ENCODE data around the gene GSK3B.
"Not testable (repeated sequence)": the region's sequence is repeated elsewhere in the genome, so short reads cannot be mapped to it uniquely, and the experiment has no call there.

The GSK3B gene

DNA sequence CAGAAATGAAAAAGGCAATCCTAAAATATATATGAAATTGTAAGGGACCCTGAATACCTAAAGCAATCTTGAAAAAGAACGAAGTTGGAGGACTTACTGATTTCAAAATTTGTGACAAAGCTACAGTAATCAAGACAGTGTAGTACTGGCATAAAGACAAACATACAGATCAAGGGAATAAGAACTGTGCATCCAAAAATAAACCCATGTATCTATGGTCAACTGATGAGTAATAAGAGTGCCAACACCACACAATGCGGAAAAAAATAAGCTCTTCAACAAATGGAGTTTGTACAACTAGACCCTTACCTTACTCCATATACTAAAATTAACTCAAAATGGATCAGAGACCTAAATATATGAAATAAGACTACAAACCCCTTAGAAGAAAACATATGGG lies 29.6 kb downstream of the GSK3B start:
- DNase-seq (ENCODE audit: low read depth in 2 of 2): peak in 1 of 2 donors; percentile 15
- TF ChIP-seq, protein P1, sequence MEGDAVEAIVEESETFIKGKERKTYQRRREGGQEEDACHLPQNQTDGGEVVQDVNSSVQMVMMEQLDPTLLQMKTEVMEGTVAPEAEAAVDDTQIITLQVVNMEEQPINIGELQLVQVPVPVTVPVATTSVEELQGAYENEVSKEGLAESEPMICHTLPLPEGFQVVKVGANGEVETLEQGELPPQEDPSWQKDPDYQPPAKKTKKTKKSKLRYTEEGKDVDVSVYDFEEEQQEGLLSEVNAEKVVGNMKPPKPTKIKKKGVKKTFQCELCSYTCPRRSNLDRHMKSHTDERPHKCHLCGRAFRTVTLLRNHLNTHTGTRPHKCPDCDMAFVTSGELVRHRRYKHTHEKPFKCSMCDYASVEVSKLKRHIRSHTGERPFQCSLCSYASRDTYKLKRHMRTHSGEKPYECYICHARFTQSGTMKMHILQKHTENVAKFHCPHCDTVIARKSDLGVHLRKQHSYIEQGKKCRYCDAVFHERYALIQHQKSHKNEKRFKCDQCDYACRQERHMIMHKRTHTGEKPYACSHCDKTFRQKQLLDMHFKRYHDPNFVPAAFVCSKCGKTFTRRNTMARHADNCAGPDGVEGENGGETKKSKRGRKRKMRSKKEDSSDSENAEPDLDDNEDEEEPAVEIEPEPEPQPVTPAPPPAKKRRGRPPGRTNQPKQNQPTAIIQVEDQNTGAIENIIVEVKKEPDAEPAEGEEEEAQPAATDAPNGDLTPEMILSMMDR (IDR thresholded peaks at IDR 0.05; ENCODE audit: low read depth, low read length): no peak
- H3K4me3 ChIP-seq (replicated peaks in 1 of 2; ENCODE audit: low read depth in 2 of 2, low read length in 2 of 2): no peak overlapping the region

- TF ChIP-seq, protein P1 (IDR thresholded peaks at IDR 0.05; ENCODE audit: low read depth, low read length): no peak
- DNase-seq (ENCODE audit: low read depth in 2 of 2): peak; percentile 10 to 17
- no peak overlapping the region for H3K4me3 ChIP-seq (replicated peaks in 1 of 2; ENCODE audit: low read depth in 2 of 2, low read length in 2 of 2)
These were observed 31.8 kb downstream of the GSK3B start for GRCh38 chr3:120062474-120062873.

DNA sequence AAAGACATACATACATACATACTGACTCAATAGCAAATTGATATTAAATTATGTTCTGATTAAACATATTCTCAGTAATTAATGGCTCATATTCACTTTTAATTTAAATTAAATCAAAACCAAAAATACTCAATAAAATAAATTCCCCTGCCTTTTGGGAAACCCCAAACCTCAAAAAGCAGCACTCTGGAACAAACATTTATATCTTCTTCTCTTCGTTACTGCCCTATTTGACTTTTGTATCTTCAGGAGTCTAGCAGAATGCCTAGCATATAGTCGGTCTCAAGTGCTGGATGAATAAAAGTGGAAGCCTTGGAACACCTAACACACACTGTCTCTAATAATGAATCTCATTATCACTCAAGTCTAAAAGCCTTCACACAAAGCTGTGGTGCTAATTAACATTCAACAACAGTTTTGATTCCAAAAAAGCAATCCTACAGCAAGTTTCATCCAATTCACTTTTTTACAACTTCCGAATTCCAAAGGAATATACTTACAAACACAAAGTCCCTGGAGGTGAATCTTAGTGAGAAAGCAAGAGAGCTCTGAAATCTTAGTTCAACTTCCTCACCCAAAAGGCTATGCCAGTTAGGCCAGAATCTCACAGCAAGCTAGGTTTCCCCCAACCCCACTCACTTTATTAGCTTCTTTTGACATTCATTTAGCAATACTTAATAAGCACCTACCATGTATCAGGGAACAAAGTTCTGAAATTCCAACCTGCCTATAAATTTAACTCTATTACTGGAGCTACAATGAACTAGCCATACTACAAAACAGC lies 35.0 kb downstream of the GSK3B start:
- TF ChIP-seq, protein P1 (IDR thresholded peaks at IDR 0.05; ENCODE audit: low read depth, low read length): no peak
- H3K4me3 ChIP-seq (replicated peaks in 1 of 2; ENCODE audit: low read depth in 2 of 2, low read length in 2 of 2): no peak overlapping the region
- no peak for DNase-seq (ENCODE audit: low read depth in 2 of 2)

DNA sequence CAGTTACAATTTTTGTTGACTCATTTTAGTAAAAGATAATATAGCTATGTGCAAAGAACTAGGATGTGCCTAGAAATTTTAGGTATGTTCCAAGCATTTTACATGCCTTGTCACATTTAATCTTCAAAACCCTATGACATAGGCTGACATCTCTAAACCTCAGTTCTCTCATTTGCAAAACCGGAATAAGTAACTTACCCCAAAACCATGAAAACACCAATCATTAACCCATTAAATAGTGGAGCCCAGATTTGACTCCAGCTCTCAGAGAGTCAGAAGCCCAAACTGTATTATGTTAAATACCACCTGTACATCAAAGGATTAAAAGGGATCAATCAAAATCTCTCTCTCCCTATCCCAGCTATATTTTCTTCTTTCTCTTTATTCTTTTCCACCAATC lies 36.6 kb downstream of the GSK3B start:
- H3K4me3 ChIP-seq (replicated peaks in 1 of 2; ENCODE audit: low read depth in 2 of 2, low read length in 2 of 2): no peak overlapping the region
- TF ChIP-seq, protein P1 (IDR thresholded peaks at IDR 0.05; ENCODE audit: low read depth, low read length): no peak
- DNase-seq (ENCODE audit: low read depth in 2 of 2): no peak

DNA sequence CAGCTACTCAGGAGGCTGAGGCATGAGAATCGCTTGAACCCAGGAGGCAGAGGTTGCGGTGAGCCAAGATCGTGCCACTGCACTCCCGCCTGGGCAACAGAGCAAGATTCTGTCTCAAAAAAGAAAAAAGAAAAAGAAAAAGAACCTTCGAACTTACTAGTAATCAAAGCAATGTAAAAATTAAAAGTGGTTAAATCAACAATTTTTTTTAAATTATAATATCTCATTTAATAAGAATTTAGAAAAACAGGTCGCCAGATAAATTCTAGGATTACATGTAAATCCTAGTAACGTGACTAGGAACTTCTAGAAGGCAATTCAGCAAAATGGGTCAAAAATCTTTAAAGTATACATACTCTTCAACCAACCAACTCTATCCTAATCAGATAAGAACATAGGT lies 37.2 kb downstream of the GSK3B start:
- TF ChIP-seq, protein P1 (IDR thresholded peaks at IDR 0.05; ENCODE audit: low read depth, low read length): no peak
- DNase-seq (ENCODE audit: low read depth in 2 of 2): no peak
- H3K4me3 ChIP-seq (replicated peaks in 1 of 2; ENCODE audit: low read depth in 2 of 2, low read length in 2 of 2): no peak overlapping the region

- H3K4me3 ChIP-seq (replicated peaks in 1 of 2; ENCODE audit: low read depth in 2 of 2, low read length in 2 of 2); DNase-seq (ENCODE audit: low read depth in 2 of 2): not testable (repeated sequence)
These were observed 40.6 kb downstream of the GSK3B start for GRCh38 chr3:120053647-120054046.

- TF ChIP-seq, protein P1 (IDR thresholded peaks at IDR 0.05; ENCODE audit: low read depth, low read length): no peak
- peak in 1 of 2 donors; percentile 9 for DNase-seq (ENCODE audit: low read depth in 2 of 2)
- no peak overlapping the region for H3K4me3 ChIP-seq (replicated peaks in 1 of 2; ENCODE audit: low read depth in 2 of 2, low read length in 2 of 2)
These were observed 41.6 kb downstream of the GSK3B start for GRCh38 chr3:120052677-120053076.

All from cardiac fibroblast (primary cell).